Gastroesophageal sphincter (tissue), 4 donors: ENCODE results near the gene ASPG. TPM values are rescaled to one million over a fixed set of nuclear protein-coding genes. Genes with fewer than 3 reads are reported as not detected.

Experiments used
- ATAC-seq: fragments of 150-250 bp; one replicate; pipeline ENCODE4 v1.9.1; 2016; ENCODE audit warnings: mild to moderate bottlenecking, moderate library complexity
- H3K27ac ChIP-seq, 4 donors: fragments of 200-600 bp; sonication (generic) in 3 of 4; 1 replicate in 3 of 4; 2 replicates in 1 of 4; pipeline ENCODE4 v1.5.1; 2016 to 2019
- H3K27me3 ChIP-seq: fragments of 200-600 bp; sonication (generic); one replicate; pipeline ENCODE4 v1.5.1; 2019
- H3K36me3 ChIP-seq, 2 donors: fragments of 200-600 bp; sonication (generic); one replicate each; pipeline ENCODE4 v1.5.1; 2019; ENCODE audit warnings: control low read depth in 1 of 2
- H3K4me1 ChIP-seq, 3 donors: fragments of 200-600 bp; sonication (generic); 1 replicate in 2 of 3; 2 replicates in 1 of 3; pipeline ENCODE4 v1.5.1; 2016 to 2019; ENCODE audit warnings: control low read depth in 2 of 3
- H3K4me3 ChIP-seq, 2 donors: fragments of 200-600 bp; sonication (generic); one replicate each; pipeline ENCODE4 v1.5.1; 2019; ENCODE audit warnings: mild to moderate bottlenecking in 1 of 2, moderate library complexity in 1 of 2
- H3K9me3 ChIP-seq, 3 donors: fragments of 200-600 bp; sonication (generic); one replicate each; pipeline ENCODE4 v1.5.1; 2017 to 2019; ENCODE audit warnings: control low read depth in 2 of 3
- EP300 ChIP-seq: sonication (generic); formaldehyde crosslinking; IDR thresholded peaks from one replicate; pipeline ENCODE4 v1.6.1; 2017; ENCODE audit warnings: antibody characterized with exemption, mild to moderate bottlenecking
- POLR2A ChIP-seq, 2 donors: fragments of 450-650 bp; IDR thresholded peaks; one replicate each; pipeline ENCODE4 v1.6.1; 2017; ENCODE audit warnings: antibody characterized with exemption in 2 of 2, mild to moderate bottlenecking in 2 of 2, moderate library complexity in 1 of 2
- POLR2AphosphoS5 ChIP-seq: sonication (generic); formaldehyde crosslinking; IDR thresholded peaks from one replicate; pipeline ENCODE4 v1.6.1; 2017; ENCODE audit warnings: antibody characterized with exemption
- WGBS, 2 donors: methylation state at CpG; one replicate each; pipeline ENCODE4 v1.1.5; 2018; ENCODE audit warnings: low coverage in 1 of 2; 5-methylcytosine and 5-hydroxymethylcytosine counted together
- total RNA-seq, 4 donors: library from RNA; depleted of rRNA; stranded (reverse); fragments of >200 nt; gene quantifications; one replicate each; pipeline ENCODE4 v1.1.0, GENCODE V29; 2016
- TF ChIP-seq, protein P1 (sequence below), 4 experiments: fragments of 200-600 bp in 2 of 4; fragments of 450-650 bp in 2 of 4; sonication (generic) in 1 of 4; IDR thresholded peaks; one replicate each; pipeline ENCODE4 v1.5.1; 2017 to 2019; ENCODE audit warnings: antibody characterized with exemption in 4 of 4, mild to moderate bottlenecking in 2 of 4, moderate library complexity in 2 of 4

The ASPG gene
- total RNA-seq, 4 donors from 2014 or later = 0.13 to 1.1 TPM; not detected in 2

DNA sequence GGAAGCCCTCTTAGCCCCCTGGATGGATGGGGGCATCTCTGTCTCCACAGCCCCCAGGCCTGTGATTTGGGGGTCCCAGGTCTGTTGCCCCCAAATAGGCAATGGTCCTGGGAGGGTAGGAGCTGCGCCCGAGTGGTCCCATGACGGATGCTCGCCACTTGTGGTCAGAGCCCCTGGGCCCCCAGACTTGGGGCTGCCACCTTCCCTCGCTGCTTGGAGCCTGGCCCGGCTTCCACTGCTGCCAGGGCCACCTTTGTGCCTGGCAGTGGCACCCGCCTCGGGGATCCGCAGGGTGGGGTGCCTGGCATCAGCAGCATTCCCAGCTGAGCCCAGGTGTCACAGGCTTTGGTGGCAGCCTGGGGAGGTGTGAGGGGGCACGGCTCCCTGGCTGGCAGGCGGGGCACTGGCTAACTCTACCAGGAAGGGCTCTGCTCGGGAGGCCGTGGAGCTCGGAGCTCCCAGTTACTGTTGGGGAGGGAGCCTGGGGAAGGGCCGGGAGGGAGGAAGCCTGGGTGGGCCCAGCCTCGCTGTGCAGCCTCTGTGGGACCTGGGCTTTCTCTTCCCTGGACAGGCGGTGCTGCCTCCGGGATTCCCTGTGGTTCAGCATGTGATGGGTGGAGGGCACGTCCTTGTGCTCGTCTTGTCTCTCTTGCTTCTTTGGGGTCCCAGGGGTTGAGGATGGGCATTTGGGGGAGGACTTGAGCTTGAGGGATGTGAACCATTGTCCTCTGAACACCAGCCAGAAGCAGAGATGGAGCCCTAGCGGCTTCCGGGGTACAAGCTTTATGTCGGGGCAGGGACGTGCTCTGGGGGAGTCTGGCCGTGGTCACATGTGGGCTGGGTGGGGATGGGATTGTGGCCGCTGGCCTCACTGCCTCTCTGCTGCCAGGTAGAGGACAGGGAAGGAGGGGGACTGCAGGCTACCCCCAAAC is 58.3 kb downstream of the ASPG start:
- H3K9me3 ChIP-seq = no peaks in the 10 kb centered on the region
- WGBS, 2 donors = 90% methylated on average over 2 of the region's 26 CpGs; no CpG with 5 or more reads in 1 of the 2 donors
- H3K4me3 ChIP-seq = no peak overlapping the region
- ATAC-seq = no peak
- no peak overlapping the region for H3K27ac ChIP-seq
- peaks cover 0 to 10% (median 1%) of the 10 kb centered on the region in 3 donors for H3K4me1 ChIP-seq
- H3K27me3 ChIP-seq = peaks cover 71% of the 10 kb centered on the region
- H3K36me3 ChIP-seq = no peaks in the 10 kb centered on the region
- TF ChIP-seq, protein P1, sequence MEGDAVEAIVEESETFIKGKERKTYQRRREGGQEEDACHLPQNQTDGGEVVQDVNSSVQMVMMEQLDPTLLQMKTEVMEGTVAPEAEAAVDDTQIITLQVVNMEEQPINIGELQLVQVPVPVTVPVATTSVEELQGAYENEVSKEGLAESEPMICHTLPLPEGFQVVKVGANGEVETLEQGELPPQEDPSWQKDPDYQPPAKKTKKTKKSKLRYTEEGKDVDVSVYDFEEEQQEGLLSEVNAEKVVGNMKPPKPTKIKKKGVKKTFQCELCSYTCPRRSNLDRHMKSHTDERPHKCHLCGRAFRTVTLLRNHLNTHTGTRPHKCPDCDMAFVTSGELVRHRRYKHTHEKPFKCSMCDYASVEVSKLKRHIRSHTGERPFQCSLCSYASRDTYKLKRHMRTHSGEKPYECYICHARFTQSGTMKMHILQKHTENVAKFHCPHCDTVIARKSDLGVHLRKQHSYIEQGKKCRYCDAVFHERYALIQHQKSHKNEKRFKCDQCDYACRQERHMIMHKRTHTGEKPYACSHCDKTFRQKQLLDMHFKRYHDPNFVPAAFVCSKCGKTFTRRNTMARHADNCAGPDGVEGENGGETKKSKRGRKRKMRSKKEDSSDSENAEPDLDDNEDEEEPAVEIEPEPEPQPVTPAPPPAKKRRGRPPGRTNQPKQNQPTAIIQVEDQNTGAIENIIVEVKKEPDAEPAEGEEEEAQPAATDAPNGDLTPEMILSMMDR (IDR thresholded peaks at IDR 0.05) = no peak

- H3K27me3 ChIP-seq = peaks cover 71% of the 10 kb centered on the region
- no peak overlapping the region for H3K4me3 ChIP-seq
- no peak for ATAC-seq
- no peaks in the 10 kb centered on the region for H3K36me3 ChIP-seq
- H3K27ac ChIP-seq = no peak overlapping the region
- 68 to 73% methylated on average over 3 to 4 of the region's 4 CpGs for WGBS, 2 donors
- no peaks in the 10 kb centered on the region for H3K9me3 ChIP-seq
- no peak for TF ChIP-seq POLR2AphosphoS5
- TF ChIP-seq, protein P1 (IDR thresholded peaks at IDR 0.05) = no peak
- TF ChIP-seq POLR2A (IDR thresholded peaks at IDR 0.05) = no peak
- TF ChIP-seq EP300 = no peak
- H3K4me1 ChIP-seq = peaks cover 0 to 10% (median 0%) of the 10 kb centered on the region in 3 donors
These were observed 58.9 kb downstream of the ASPG start for GRCh38 chr14:104144453-104144790.

DNA sequence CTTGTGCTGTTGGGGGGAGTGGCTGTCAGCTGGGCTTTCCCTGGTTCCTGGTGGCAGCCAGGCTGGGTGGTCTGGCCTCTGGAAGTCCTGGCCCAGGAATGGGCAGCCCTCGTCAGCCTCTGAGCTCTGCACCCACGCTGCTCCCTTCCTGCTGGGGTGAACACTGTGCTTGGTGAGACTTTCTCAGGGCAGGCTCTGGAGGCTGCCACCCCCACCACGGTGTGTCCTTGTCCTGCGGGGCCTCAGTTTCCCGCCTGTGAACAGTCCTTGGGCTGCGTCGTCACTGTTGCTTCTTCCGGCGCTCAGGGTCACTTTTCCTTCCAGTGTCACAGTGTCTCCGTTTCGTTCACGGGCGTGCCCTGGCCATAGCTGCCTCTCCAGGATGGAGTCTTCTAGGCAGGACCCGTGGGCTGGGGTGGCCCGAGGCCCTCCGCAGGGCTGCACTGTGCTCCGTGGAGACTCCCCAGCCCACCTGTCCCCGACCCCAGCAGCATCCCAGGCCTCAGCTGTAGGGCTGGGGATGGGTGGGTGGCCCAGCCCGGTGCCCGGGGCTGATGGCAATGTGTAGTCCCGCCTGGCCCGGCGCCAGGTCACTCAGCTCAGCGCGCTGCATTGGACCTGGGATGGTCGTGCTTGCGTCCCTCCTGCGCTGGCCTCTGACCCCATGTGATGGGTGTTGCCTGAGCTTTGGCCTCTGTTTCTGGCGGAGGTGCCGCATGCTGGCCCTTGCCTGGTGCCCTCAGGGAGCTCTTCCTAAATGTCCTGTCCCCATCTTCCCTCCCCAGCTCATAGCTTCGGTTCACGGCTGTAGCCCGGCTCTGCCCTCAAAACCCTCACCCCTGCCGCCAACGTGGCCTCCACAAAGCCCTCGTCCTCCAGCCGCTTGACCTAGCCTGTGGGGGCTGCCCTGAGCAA is 59.7 kb downstream of the ASPG start:
- no CpG with 5 or more reads among the region's 37 CpGs for WGBS, 2 donors
- no peak for ATAC-seq
- TF ChIP-seq POLR2AphosphoS5 (no peak), POLR2A (IDR thresholded peaks at IDR 0.05) (no peak), EP300 (no peak)
- TF ChIP-seq, protein P1 (IDR thresholded peaks at IDR 0.05) = no peak
- peaks cover 68% of the 10 kb centered on the region for H3K27me3 ChIP-seq
- H3K27ac ChIP-seq = no peak overlapping the region
- H3K9me3 ChIP-seq = no peaks in the 10 kb centered on the region
- peaks cover 0 to 13% (median 0%) of the 10 kb centered on the region in 3 donors for H3K4me1 ChIP-seq
- no peak overlapping the region for H3K4me3 ChIP-seq
- no peaks in the 10 kb centered on the region for H3K36me3 ChIP-seq

DNA sequence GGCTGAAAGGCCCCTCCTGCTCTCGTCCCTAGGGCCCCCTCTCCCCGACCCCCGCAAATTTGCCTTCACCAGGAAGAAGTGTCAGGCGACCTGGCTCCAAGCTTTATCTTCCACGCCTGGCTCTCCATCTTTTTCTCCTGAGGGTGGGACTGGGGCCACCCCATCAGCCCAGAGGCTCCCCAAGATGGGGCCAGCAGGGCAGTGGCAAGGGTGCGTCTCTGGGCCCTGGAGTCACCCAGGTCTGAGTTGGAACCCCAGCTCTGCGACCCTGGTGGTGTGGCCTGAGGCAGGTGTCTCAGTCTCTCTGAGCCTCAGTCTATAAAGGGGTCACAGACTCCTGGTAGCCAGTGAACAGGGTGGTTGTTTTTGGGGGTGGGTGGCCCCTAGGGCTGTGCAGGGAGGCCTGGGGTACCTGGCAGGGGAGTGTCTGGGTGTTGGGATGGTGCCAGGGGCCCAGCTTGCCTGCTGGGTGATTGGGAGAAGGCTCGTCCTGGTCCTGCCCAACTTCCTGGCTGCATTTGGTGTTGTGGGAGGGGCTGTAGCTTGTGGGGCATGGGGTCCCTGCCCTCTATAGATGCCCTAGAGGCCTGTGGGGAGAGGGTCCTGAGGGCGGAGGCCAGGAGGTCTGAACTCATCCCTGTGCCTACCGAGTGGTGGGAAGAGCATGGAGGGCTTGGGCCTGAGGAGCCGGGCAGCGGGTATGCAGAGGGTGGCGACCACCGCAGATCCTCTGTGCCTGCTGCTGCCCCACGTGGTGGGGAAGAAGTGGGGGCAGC is 60.5 kb downstream of the ASPG start:
- WGBS, 2 donors = no CpG with 5 or more reads among the region's 15 CpGs
- H3K36me3 ChIP-seq = no peaks in the 10 kb centered on the region
- no peak overlapping the region for H3K27ac ChIP-seq
- H3K4me3 ChIP-seq = no peak overlapping the region
- H3K27me3 ChIP-seq = peaks cover 68% of the 10 kb centered on the region
- no peak for TF ChIP-seq EP300
- TF ChIP-seq POLR2A (IDR thresholded peaks at IDR 0.05) = no peak
- TF ChIP-seq POLR2AphosphoS5 = no peak
- TF ChIP-seq, protein P1 (IDR thresholded peaks at IDR 0.05) = no peak
- no peaks in the 10 kb centered on the region for H3K9me3 ChIP-seq
- peaks cover 0 to 13% (median 0%) of the 10 kb centered on the region in 3 donors for H3K4me1 ChIP-seq
- ATAC-seq = no peak
